ENCODE measurements around the gene SETD2. TPM values are rescaled to one million over a fixed set of nuclear protein-coding genes. Genes with fewer than 3 reads are reported as not detected.

SETD2 gene
- total RNA-seq, 1 experiment from 2014 or later = 47.7 TPM

GRCh38 chr3:47007001-47007400, 156.9 kb downstream of the SETD2 start:
- intact Hi-C loops (cut with micrococcal nuclease; ENCODE audit: unreplicated experiment) = no loop called here
- H3K9me2 ChIP-seq (ENCODE audit: insufficient read depth) = no peaks in the 10 kb centered on the region
- H2AFZ ChIP-seq = no peak overlapping the region
- no peak overlapping the region for H3K4me3 ChIP-seq
- BruUV-seq (replicated peaks) = no TSS peak
- no peaks in the 10 kb centered on the region for H3F3A ChIP-seq (ENCODE audit: insufficient read depth, low read depth)
- H3K9me3 ChIP-seq (ENCODE audit: insufficient read depth, low read depth) = no peaks in the 10 kb centered on the region
- no peaks in the 10 kb centered on the region for H3K27me3 ChIP-seq (ENCODE audit: insufficient read depth, low read depth)
- TF ChIP-seq CTCF (conservative IDR thresholded peaks at IDR 0.05) (no peak), EZH2 (IDR thresholded peaks at IDR 0.05; ENCODE audit: low read depth) (no peak)
- ChIA-PET POLR2A (ENCODE audit: unreplicated experiment) (no interaction called here), CTCF (no interaction called here)
- H3K4me2 ChIP-seq = no peak overlapping the region
- no peaks in the 10 kb centered on the region for H4K20me1 ChIP-seq (ENCODE audit: insufficient read depth)
- H3K79me2 ChIP-seq (ENCODE audit: low read depth) = no peaks in the 10 kb centered on the region
- H3K36me3 ChIP-seq (ENCODE audit: low read depth) = no peaks in the 10 kb centered on the region
- no peak overlapping the region for H3K27ac ChIP-seq
- no peak for DNase-seq
- H3K4me1 ChIP-seq (replicated peaks; ENCODE audit: insufficient read depth) = no peaks in the 10 kb centered on the region

- no peak overlapping the region for H3K27ac ChIP-seq
- no peak overlapping the region for H3K4me3 ChIP-seq
- no peak overlapping the region for H2AFZ ChIP-seq
- no peaks in the 10 kb centered on the region for H4K20me1 ChIP-seq (ENCODE audit: insufficient read depth)
- CTCF ChIA-PET = no interaction called here
- no peaks in the 10 kb centered on the region for H3K36me3 ChIP-seq (ENCODE audit: low read depth)
- no peaks in the 10 kb centered on the region for H3K4me1 ChIP-seq (replicated peaks; ENCODE audit: insufficient read depth)
- H3F3A ChIP-seq (ENCODE audit: insufficient read depth, low read depth) = no peaks in the 10 kb centered on the region
- H3K9me2 ChIP-seq (ENCODE audit: insufficient read depth) = no peaks in the 10 kb centered on the region
- BruUV-seq (replicated peaks) = no TSS peak
- no peaks in the 10 kb centered on the region for H3K9me3 ChIP-seq (ENCODE audit: insufficient read depth, low read depth)
- H3K27me3 ChIP-seq (ENCODE audit: insufficient read depth, low read depth) = no peaks in the 10 kb centered on the region
- no peaks in the 10 kb centered on the region for H3K79me2 ChIP-seq (ENCODE audit: low read depth)
- POLR2A ChIA-PET (ENCODE audit: unreplicated experiment) = interaction anchor here (0.7 kb wide), 1 partner anchor 91 kb away, joined by 3 read pairs; no protein-coding TSS in a partner anchor
- no peak overlapping the region for H3K4me2 ChIP-seq
- intact Hi-C loops (cut with micrococcal nuclease; ENCODE audit: unreplicated experiment) = no loop called here
- no peak for DNase-seq
- TF ChIP-seq EZH2 (IDR thresholded peaks at IDR 0.05; ENCODE audit: low read depth) (no peak), CTCF (conservative IDR thresholded peaks at IDR 0.05) (no peak)
Observed at GRCh38 chr3:47006145-47006651, 157.7 kb downstream of the SETD2 start.

GRCh38 chr3:47005212-47006144, 158.4 kb downstream of the SETD2 start:
- no peak overlapping the region for H3K4me2 ChIP-seq
- BruUV-seq (replicated peaks) = no TSS peak
- H4K20me1 ChIP-seq (ENCODE audit: insufficient read depth) = no peaks in the 10 kb centered on the region
- no peaks in the 10 kb centered on the region for H3K9me3 ChIP-seq (ENCODE audit: insufficient read depth, low read depth)
- H3K9me2 ChIP-seq (ENCODE audit: insufficient read depth) = no peaks in the 10 kb centered on the region
- H3K4me1 ChIP-seq (replicated peaks; ENCODE audit: insufficient read depth) = no peaks in the 10 kb centered on the region
- no peaks in the 10 kb centered on the region for H3F3A ChIP-seq (ENCODE audit: insufficient read depth, low read depth)
- DNase-seq = no peak
- POLR2A ChIA-PET (ENCODE audit: unreplicated experiment) = no interaction called here
- H3K27me3 ChIP-seq (ENCODE audit: insufficient read depth, low read depth) = no peaks in the 10 kb centered on the region
- intact Hi-C loops (cut with micrococcal nuclease; ENCODE audit: unreplicated experiment) = no loop called here
- H3K4me3 ChIP-seq = no peak overlapping the region
- no peaks in the 10 kb centered on the region for H3K36me3 ChIP-seq (ENCODE audit: low read depth)
- CTCF ChIA-PET = interaction anchor here (0.6 kb wide), 1 partner anchor 29 kb away, joined by 5 read pairs; no protein-coding TSS in a partner anchor
- no peak overlapping the region for H3K27ac ChIP-seq
- no peaks in the 10 kb centered on the region for H3K79me2 ChIP-seq (ENCODE audit: low read depth)
- H2AFZ ChIP-seq = no peak overlapping the region
- TF ChIP-seq CTCF (conservative IDR thresholded peaks at IDR 0.05) (no peak), EZH2 (IDR thresholded peaks at IDR 0.05; ENCODE audit: low read depth) (no peak)

All from PC-9 (cell line).